ENCODE measurements around the gene GPR87.

Gene GPR87, protein sequence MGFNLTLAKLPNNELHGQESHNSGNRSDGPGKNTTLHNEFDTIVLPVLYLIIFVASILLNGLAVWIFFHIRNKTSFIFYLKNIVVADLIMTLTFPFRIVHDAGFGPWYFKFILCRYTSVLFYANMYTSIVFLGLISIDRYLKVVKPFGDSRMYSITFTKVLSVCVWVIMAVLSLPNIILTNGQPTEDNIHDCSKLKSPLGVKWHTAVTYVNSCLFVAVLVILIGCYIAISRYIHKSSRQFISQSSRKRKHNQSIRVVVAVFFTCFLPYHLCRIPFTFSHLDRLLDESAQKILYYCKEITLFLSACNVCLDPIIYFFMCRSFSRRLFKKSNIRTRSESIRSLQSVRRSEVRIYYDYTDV

DNA sequence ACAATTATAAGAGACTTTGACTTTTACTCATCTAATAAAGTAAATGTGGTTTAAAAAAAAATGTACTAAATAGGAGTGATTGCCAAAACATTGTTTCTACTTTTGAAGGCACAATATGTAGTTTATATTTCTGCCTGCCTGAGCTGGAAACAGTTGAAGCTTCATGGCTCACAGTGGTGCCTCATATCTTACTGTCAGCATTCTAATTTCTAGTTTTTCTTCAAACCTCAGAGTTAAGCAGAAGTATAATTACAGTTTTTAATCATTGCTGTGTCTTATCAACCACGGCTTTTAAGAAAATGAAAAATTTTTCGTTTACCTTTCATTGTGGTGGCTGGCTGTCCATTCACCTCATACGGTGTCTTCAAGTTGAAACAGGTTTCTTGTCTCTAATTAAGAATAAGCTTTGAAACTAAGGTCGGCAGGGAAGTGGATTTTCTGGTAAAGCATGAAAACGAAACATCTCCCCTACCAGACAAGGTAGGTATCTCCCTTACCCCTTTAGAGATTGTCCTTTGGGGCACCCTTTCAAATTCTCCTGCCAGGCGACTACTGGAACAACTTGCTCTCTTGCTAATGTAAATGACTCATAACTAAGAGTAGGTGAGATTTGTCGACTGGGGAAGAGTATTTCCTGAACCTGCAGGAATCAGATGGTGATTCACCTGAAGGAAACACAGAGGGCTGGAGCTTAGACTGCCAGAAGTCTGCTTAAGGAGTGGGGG is at the start of gene GPR87:
Gene GPR87 (minus strand): TSS at position 554 of the 725 bp plus-strand sequence. CDS start 16,720 bp downstream, outside the sequence.
- in situ Hi-C loops (cut with HindIII; ENCODE audit: low sequenced_read_pairs): no loop called here

DNA sequence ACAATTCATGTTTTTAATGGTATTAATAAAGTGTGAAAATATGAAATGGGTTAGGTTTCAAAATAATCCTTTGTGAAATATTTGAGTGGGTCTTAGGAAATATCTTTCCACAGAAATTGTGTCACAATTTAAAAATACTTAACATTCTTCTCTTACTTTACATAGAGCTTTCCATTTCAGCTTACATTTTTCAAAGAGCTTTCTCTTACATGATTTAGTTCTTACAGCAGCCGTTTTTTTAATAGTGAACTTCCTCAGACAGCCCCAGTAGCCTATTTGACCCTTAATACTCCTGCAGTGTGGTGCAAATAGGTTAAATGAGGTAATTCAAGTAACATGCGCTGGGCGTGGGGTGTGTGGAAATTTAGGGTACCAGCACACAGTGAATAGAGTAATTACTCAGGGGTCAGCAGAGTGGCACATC is 46.1 kb upstream of the GPR87 start:
- in situ Hi-C loops (cut with HindIII; ENCODE audit: low sequenced_read_pairs): no loop called here

DNA sequence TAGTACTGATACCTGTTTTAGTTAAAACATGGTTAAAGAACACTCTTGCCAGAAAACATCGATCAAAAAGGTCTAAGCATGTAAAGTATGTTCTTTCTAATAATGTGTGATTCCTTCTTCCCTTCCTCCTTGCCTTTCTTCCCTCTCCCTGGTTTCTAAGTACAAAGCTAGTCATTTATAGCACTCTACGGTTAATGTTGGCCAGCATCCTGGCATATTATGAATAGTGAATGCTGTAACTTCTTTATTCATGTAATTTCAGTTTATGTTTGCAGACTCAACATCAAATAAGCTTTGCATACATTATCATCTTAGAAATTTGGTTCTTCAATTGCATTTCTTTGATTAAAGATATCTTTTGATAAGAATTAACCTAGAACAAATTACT is 40.8 kb upstream of the GPR87 start:
- in situ Hi-C loops (cut with HindIII; ENCODE audit: low sequenced_read_pairs): no loop called here

DNA sequence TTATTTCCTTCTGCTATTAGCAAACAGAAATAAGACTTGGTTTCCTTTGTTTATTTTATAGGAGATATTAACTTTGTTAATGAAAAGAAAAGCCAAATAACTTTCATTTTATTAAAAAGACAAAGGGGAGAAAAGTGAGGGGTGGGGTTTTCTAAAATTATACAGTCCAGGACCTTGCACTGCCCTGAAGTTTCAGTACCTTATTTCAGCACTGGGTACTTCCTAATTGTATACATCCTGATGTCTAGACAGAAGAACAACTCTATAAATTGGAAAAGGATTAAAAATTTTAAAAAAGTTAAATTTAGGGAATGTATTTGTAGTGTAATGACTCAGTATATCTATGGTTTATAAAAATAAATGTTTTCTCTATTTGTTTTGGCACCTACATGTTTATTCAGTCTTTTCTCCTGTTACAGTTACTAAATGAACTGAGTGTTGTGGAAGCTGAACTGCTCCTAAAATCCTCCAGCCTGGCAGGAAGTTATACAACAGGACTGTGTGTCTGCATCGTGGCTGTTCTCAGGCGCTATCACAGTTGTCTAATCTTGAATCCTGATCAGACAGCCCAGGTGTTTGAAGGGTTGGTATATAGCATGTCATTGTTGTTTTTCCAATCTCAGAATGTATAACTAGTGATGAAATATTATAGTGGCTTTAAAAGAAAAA is 40.3 kb upstream of the GPR87 start:
- in situ Hi-C loops (cut with HindIII; ENCODE audit: low sequenced_read_pairs): no loop called here

DNA sequence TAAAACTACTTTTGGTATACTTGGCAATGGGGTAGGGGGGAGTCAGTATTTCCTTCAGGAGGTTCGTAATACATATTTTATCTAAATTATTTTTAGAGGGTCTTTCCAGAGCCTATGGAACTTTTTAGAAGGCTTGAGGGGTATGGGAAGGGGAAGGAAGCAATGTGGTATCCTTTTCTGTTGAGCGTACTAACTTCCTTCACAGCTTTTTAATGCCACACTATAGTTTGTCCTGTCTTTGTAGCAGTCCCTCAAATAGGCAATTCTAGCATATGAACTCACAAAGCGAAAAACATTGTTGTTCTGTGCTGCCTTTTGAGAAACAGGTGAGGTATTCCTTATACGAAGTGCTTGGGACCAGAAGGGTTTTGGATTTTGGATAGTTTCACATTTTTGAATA is 35.0 kb upstream of the GPR87 start:
- in situ Hi-C loops (cut with HindIII; ENCODE audit: low sequenced_read_pairs): no loop called here

DNA sequence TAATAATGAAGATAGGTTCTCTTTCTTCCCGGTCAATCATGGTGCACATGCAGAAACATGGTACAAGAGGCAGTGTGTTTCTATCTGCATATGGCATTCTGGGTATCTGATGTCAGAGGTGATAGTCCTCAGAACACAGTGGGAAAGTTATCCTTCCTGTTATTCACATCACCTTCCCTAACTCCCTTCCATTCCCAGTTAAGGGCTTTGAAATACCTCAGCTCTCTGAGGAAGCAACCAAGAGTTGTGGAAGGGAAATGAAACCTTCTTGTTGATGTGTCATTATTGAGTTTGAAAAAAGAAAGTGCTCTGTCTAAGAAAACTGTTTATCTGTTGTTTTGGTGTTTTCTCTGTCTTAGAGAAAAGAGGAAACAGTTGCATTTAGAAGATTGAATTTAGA is 34.6 kb upstream of the GPR87 start:
- in situ Hi-C loops (cut with HindIII; ENCODE audit: low sequenced_read_pairs): no loop called here

DNA sequence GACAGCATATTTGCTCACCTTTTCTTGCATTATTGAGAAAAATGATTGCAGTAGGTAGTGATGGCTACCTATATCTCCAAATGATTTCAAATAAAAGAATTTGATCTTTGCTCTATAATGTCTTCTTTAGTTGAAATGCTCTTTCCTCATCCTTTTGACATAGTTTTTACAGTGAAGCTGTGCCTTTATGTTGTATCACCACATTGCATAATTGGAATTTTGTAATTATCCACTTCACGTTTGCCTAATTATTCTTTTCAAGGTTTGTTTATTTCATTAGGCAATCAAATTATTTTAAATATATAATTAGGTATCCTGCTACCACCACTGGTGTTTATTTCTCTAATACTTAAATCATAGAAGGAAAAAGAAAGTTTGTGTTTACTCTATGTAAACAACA is 34.0 kb upstream of the GPR87 start:
- in situ Hi-C loops (cut with HindIII; ENCODE audit: low sequenced_read_pairs): no loop called here

DNA sequence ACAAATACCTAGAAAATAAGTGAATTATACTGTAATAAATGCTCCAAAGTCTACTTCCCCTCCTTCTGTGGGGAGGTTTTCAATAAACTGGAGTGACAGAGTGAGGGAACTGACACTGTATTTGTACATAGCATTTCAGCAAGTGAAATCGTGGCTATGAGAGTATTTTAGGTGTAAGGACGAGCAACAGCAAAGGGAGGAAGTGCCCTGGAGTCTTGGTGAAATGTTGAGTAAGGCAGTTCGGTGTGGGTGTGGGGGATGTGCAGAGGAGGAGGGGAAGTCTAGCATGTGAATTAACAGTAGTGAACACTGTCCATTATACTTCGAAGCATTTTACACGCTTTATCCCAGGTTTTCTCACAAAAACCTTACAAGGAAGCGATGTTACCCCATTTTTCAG is 30.8 kb upstream of the GPR87 start:
- in situ Hi-C loops (cut with HindIII; ENCODE audit: low sequenced_read_pairs): no loop called here

DNA sequence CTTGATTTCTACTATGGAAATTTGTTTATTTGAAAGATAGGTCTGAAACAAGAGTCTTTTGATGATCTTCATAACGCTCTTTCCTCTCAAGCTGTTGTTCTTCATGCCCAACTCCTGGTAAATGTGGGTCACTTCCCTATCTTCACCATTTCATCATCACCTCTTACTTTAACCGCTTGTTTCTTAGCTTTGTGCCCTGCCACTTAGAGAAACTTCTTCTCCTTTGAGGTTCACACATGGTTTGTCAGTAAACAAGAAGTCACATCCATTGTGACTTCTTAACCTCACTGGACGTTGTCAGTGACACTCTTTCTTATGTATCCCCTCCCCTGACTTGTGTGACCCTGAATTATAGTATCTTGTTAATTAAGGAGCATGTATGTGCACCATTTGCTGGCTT is 29.7 kb upstream of the GPR87 start:
- in situ Hi-C loops (cut with HindIII; ENCODE audit: low sequenced_read_pairs): no loop called here

DNA sequence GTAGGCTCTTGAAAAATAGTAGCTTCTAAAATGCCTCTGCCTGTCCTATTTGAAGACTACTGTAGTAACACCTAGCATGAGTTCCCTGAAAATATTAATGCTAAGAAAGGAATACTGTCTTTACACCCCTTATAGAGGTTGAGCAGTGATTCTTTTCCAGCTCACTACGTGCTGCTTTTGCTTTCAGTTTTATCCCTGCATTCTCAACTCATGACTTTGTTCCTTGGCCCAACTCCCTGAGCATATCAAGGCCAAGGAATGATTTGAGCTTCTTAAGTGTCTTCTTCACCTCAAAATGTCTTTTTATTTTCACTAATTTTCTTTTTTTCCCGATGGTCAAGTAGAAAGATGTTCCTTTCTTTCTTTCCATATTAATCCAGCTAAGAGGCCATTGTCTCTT is 29.2 kb upstream of the GPR87 start:
- in situ Hi-C loops (cut with HindIII; ENCODE audit: low sequenced_read_pairs): no loop called here

DNA sequence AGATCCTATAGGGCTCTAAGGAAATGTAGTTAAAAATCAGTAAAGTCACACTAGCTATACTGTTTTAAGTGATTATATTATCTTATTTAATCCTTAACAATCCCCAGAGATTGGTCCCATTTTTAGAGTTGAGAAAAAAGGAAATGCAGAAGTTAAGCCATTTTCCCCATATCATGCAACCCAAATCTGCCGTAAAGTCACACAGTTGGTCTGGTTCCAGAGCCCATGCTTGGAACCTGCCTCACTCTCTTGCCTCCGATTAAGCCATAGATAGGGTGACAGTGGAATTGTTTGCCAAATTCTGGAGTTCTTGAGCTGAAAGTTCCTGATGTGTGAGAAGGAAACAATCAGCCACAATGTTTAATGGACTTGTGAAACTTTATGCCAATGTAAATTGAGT is 15.1 kb upstream of the GPR87 start:
- in situ Hi-C loops (cut with HindIII; ENCODE audit: low sequenced_read_pairs): no loop called here

DNA sequence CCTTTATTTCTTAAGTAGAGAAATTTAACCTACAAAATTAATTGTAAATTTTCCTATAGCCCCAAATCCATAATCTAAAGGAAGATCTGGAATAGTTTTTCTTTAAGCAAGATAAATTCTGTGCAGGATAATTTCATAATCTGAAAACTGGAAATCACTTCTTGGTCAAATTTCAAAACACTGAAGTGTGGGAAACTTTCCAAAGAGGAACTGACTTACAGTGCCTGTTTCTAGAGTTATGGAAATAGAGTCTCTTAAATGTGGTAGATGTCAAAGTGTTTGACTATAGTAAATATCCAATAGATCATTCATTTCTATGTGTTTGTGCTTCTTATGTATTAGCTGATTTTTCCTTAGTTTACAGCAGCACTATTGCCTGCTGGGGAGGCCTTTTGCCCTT is 14.3 kb upstream of the GPR87 start:
- in situ Hi-C loops (cut with HindIII; ENCODE audit: low sequenced_read_pairs): no loop called here

DNA sequence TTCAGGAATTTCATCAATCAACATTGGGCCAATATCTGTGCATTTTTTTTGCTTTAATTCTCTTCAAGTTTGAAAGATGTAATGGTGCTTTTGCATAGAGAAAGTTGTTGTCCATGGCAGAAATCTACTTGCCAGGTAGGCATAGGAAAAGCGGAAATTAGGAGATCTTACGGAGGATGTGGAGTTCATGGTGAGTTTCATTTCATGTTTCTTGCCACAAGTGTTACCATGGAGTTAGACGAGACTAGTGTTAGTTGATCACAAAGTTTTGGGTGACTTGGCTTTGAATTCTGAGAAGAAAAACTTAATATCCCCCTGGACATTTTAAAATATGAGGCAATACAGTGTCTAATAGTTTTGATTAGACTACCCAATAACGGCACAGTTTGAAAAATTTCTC is 13.8 kb upstream of the GPR87 start:
- in situ Hi-C loops (cut with HindIII; ENCODE audit: low sequenced_read_pairs): no loop called here

DNA sequence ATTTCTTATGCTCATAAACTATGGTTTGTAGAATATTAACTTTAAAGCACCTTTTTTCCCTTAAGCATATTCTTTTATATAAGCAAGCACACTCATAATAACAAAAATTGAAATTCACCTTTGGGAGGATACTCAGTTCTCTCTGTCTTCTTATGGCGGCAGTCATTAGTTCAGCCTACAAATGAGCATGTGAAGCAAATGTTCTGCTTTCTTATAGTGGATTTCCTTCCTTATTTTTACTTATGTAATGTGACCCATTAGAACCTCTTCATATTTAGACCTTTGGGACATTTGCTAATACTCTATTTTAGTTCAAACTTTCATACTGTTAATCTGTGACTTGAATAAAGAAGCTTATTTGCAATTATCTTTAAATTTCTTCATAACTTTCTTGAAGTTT is 12.7 kb upstream of the GPR87 start, which contains the start of gene P2RY13:
Gene P2RY13 (minus strand): TSS at position 187 of the 400 bp plus-strand sequence. CDS start 21 bp downstream, at position 166.
- in situ Hi-C loops (cut with HindIII; ENCODE audit: low sequenced_read_pairs): no loop called here

DNA sequence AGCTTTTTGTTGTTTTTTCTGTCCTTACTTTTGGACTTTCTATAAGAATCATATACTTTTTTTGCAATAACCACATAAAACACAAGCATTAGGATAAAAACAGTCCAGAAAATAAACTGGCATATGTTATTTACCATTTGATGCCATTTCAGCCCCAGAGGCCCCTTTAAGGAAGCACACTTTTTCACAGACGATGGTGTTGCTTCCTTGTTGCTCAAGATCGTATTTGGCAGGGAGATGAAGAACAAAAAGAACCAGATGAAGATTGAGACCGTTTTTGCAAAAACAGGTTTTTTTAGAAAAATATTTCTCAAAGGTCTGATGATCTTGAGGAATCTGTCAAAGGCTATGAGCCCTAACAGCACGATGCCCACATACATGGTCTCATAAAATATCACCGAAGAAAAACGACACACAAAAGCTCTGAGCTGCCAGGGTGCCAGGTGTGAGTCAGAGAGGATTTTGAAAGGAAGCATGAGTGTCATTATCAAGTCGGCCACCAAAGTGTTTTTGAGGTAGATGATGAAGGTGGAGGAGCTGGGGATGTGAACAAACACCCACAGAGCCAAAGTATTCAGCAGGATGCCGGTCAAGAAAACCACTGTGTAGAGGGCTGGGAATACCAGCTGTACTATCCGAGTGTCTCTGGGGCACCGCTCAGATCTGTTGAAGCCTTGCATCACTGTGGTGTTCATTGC is 11.8 kb upstream of the GPR87 start:
- in situ Hi-C loops (cut with HindIII; ENCODE audit: low sequenced_read_pairs): no loop called here

DNA sequence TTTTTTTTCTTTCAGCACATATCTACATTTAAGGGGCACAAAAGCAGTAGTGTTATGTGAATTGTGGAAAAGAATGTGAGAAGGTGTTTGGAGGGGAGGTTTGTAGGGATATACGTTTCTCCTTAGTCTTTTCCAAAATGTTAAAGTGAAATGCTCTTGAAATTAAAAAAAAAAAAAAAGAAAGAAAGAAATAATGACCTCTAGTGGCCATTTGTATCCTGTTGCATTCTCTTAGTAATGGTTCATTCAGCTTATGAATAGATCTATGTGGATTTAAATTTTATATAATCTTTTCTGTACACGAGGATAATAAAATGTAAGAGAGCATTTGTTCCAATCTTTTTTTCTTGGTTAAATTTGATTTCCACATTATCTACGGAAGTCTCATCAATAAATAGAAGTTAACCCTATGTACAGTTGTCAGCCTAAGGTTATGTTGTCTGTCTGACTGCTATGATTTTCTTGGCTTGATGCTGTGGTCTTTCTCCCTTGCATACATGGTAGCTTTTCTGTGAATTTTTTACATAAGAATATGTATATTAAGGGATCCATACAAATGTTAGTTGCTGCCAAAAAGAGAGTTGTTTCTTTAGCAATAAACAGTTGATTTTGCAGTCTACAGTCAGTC is 11.1 kb upstream of the GPR87 start:
- in situ Hi-C loops (cut with HindIII; ENCODE audit: low sequenced_read_pairs): no loop called here

DNA sequence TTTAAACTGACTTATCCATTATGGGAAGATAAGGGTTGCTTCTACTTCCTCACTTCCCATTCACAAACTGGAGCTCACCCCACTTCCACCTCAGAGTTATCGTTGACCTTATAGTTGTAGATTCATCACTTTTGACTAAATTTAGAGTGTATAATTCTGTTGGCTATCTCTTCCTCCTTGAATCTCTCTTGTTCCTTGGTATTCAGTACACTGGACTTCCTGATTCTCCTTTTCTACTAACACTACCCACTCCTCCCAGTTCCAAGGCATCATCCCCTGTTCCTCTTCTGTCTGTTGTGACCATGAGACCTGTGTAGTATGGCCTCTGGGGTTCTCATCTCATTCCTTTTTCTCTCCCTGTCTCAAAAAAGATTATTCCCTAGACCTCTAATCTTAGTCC is 5.9 kb upstream of the GPR87 start:
- in situ Hi-C loops (cut with HindIII; ENCODE audit: low sequenced_read_pairs): no loop called here

DNA sequence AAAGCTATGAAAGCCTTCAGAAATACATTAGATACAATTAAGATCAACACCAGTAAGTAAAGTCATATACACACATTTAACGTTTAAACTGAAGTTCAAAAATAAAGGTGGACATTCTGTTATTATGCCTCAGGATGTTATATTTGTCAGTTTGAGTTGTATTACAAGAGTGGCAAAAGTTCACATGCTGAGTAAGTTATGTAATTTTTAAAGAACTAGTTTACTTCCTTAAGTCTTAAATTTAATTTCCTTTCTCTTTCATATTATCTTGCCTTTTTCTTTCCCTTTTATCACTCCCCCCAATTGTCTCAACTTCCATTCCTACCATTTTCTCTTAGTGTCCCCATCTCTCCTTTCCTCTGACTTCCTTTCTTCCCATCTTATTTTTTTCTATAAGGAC is 4.9 kb upstream of the GPR87 start:
- in situ Hi-C loops (cut with HindIII; ENCODE audit: low sequenced_read_pairs): no loop called here

DNA sequence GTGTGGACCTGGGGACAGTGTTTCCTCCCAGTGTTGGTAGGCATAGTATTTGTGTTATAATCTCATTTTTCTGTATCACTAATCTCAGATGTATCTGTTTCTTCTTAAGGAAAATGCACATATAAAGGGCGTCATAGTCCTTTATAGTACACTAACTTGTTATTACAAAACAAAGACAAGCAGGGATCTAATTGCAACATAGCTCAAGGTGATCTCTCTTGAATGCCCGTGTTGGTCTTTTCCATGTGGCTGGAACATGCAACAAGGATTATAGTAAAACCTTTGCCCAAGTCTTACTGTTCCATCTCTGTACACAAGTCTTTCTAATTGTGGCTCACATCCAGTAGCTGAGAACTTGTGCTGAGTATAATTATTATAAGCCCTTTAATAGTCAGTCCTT is 3.5 kb upstream of the GPR87 start:
- in situ Hi-C loops (cut with HindIII; ENCODE audit: low sequenced_read_pairs): no loop called here

DNA sequence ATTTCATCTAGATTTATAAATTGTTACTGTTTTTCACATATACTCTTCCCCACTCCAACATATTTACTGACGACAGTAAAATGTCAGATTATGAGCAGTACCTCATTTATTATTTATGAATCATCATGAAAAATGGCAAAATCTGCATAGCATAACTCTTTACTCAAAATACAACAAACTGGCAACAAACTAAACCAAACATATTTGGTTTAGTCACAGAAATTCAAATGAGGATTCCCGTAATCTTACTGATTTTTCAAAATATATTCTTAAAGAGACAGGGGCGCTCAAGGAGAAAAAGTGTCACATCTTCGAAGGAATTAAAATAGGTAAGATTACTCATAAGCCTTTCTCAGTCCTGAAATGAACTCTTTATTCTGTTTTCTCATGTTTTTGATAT is 3.0 kb upstream of the GPR87 start:
- in situ Hi-C loops (cut with HindIII; ENCODE audit: low sequenced_read_pairs): no loop called here

DNA sequence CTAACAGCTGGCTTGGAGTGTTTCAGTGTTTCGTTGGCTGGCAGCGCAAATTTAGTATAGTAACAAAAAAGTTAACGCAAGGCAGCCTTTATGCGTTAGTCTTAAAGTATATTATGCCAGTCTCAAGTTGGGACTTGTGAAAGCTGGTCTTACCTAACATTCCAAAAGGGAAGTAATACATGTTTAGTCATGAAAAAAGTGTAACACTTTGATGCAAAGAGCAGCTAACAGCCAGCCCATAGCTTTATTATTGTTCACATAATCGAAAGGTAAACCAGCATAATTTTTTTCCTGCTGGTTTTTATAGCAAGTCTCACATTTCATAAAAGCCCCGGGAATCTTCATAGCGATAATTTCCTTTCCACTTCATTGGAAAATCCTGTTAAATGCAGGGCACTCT is 2.4 kb upstream of the GPR87 start:
- in situ Hi-C loops (cut with HindIII; ENCODE audit: low sequenced_read_pairs): no loop called here

All from DLD1 (cell line).